B cell (primary cell): ENCODE data around the gene RLN3. TPM values are rescaled to one million over a fixed set of nuclear protein-coding genes. Genes with fewer than 3 reads are reported as not detected.

Experiments
- ATAC-seq: fragments of 200-7000 bp; cut with Tn5 transposase; one replicate; pipeline ENCODE4 v1.10.0; 2021; ENCODE audit warnings: low read depth, mild to moderate bottlenecking, moderate number of reproducible peaks, moderate library complexity
- CTCF ChIA-PET: fragments of 350-600 bp; sonication (Branson Sonifier 250); formaldehyde crosslinking; loops from one replicate; lab custom pipeline; 2021; ENCODE audit warnings: antibody characterized with exemption, inconsistent platforms; lab: Charles Lee
- POLR2A ChIA-PET: fragments of 350-600 bp; sonication (Branson Sonifier 250); formaldehyde crosslinking; loops from one replicate; lab custom pipeline; 2021; ENCODE audit warnings: antibody characterized with exemption; lab: Charles Lee
- DNase-seq: peaks from one replicate; pipeline ENCODE4 v3.0.0; 2013
- H2AFZ ChIP-seq: 2 replicates; pipeline ENCODE4 v1.6.1; 2012; ENCODE audit warnings: mild to moderate bottlenecking, low read depth, low read length; ENCODE audit not compliant: insufficient read depth, poor library complexity, severe bottlenecking
- H3K27ac ChIP-seq, 2 donors: 1 replicate in 1 of 2; 2 replicates in 1 of 2; pipeline ENCODE4 v1.5.1; 2012 to 2013; ENCODE audit warnings: low read length in 2 of 2, mild to moderate bottlenecking in 2 of 2, moderate library complexity in 1 of 2
- H3K27me3 ChIP-seq, 4 experiments: fragments of 200-600 bp in 1 of 4; sonication (generic) in 1 of 4; replicated peaks in 1 of 4; 1 replicate in 2 of 4; 2 replicates in 2 of 4; pipeline versions ENCODE4 v1.6.1 to v1.7.0; 2013 to 2016; ENCODE audit warnings: low read length in 3 of 4, mild to moderate bottlenecking in 2 of 4, mixed read lengths in 1 of 4, moderate library complexity in 1 of 4; ENCODE audit not compliant: insufficient read depth in 4 of 4, control insufficient read depth in 3 of 4; ENCODE audit errors: control extremely low read depth in 1 of 4
- H3K36me3 ChIP-seq, 2 experiments: replicated peaks in 1 of 2; 1 replicate in 1 of 2; 2 replicates in 1 of 2; pipeline versions ENCODE4 v1.6.1 to v1.7.1; 2013; ENCODE audit warnings: low read length in 1 of 2; ENCODE audit not compliant: insufficient read depth in 2 of 2, control insufficient read depth in 1 of 2; ENCODE audit errors: control extremely low read depth in 1 of 2, extremely low read depth in 1 of 2
- H3K4me1 ChIP-seq, 2 donors: fragments of 200-600 bp in 1 of 2; sonication (generic) in 1 of 2; 1 replicate in 1 of 2; 2 replicates in 1 of 2; pipeline versions ENCODE4 v1.5.1 to v1.6.1; 2013 to 2017; ENCODE audit warnings: low read length in 2 of 2; ENCODE audit not compliant: control insufficient read depth in 2 of 2, insufficient read depth in 2 of 2
- H3K4me2 ChIP-seq: replicated peaks from 2 replicates; pipeline ENCODE3; 2012; ENCODE audit warnings: mild to moderate bottlenecking, low read depth, low read length; ENCODE audit not compliant: poor library complexity, severe bottlenecking
- H3K4me3 ChIP-seq, 5 experiments: fragments of 200-600 bp in 1 of 5; sonication (generic) in 1 of 5; 1 replicate in 3 of 5; 2 replicates in 2 of 5; pipeline versions ENCODE4 v1.5.1 to v1.7.0; 2011 to 2016; ENCODE audit warnings: low read length in 4 of 5, mild to moderate bottlenecking in 4 of 5, low read depth in 2 of 5, control low read depth in 1 of 5, moderate library complexity in 1 of 5; ENCODE audit not compliant: insufficient read depth in 1 of 5; ENCODE audit errors: control extremely low read depth in 1 of 5, extremely low read depth in 1 of 5
- H3K79me2 ChIP-seq: fragments of 200-600 bp; sonication (generic); one replicate; pipeline ENCODE4 v1.6.0; 2016; ENCODE audit warnings: low read length; ENCODE audit not compliant: control insufficient read depth, insufficient read depth
- H3K9ac ChIP-seq: fragments of 200-600 bp; sonication (generic); 2 replicates; pipeline ENCODE4 v1.6.1; 2017; ENCODE audit warnings: mild to moderate bottlenecking, low read length, moderate library complexity
- H3K9me3 ChIP-seq, 3 donors: one replicate each; pipeline versions ENCODE4 v1.6.1 to v1.7.1; 2013; ENCODE audit warnings: low read length in 2 of 3; ENCODE audit not compliant: control insufficient read depth in 2 of 3, insufficient read depth in 1 of 3; ENCODE audit errors: control extremely low read depth in 1 of 3
- H4K20me1 ChIP-seq: 2 replicates; pipeline ENCODE4 v1.6.0; 2012; ENCODE audit warnings: mild to moderate bottlenecking, low read length; ENCODE audit not compliant: insufficient read depth, control insufficient read depth, poor library complexity, severe bottlenecking
- H3K27ac Mint-ChIP-seq: one replicate; pipeline ENCODE4 v1.8.0; 2021; ENCODE audit warnings: mixed read lengths
- H3K27me3 Mint-ChIP-seq: one replicate; pipeline ENCODE4 v1.8.0; 2021; ENCODE audit warnings: mixed read lengths
- H3K4me1 Mint-ChIP-seq: one replicate; pipeline ENCODE4 v1.8.0; 2021; ENCODE audit warnings: mixed read lengths
- H3K4me3 Mint-ChIP-seq: one replicate; pipeline ENCODE4 v1.8.0; 2021; ENCODE audit warnings: mixed read lengths
- H3K9me3 Mint-ChIP-seq: one replicate; pipeline ENCODE4 v1.8.0; 2022; ENCODE audit warnings: mixed read lengths; ENCODE audit not compliant: insufficient read depth
- EZH2 ChIP-seq: IDR thresholded peaks from 2 replicates; pipeline ENCODE4 v1.6.1; 2012; ENCODE audit warnings: borderline replicate concordance, low read depth, mild to moderate bottlenecking, moderate library complexity, low read length; ENCODE audit not compliant: insufficient read depth, poor library complexity, severe bottlenecking
- WGBS: methylation state at CpG from one replicate; pipeline ENCODE4 v1.1.5; 2013; ENCODE audit warnings: missing lambda C conversion rate; ENCODE audit not compliant: insufficient coverage; 5-methylcytosine and 5-hydroxymethylcytosine counted together
- intact Hi-C: fragments of 100-400 bp; cut with micrococcal nuclease; formaldehyde crosslinking; loops from one replicate; pipeline ENCODE4 v1.10.0; 2022
- polyA plus RNA-seq: library from polyadenylated mRNA; depleted of rRNA; stranded (reverse); fragments of >200 nt; gene quantifications from 2 replicates; pipeline ENCODE4 v1.2.3, GENCODE V29; 2012
- total RNA-seq, 2 donors: library from RNA; stranded (reverse); fragments of 120-200 nt in 1 of 2; gene quantifications; 1 replicate in 1 of 2; 2 replicates in 1 of 2; pipeline versions ENCODE4 v1.2.3 to v1.2.4, GENCODE V29; 2013 to 2022
- TF ChIP-seq, protein P1 (sequence below): fragments of 200-600 bp; IDR thresholded peaks from one replicate; pipeline ENCODE4 v1.8.0; 2022; ENCODE audit warnings: antibody characterized with exemption, mild to moderate bottlenecking

RLN3 gene
- total and polyA plus RNA-seq, 2 donors (not counting 1 experiment from before 2014, with no cell fraction given) = 0.42 TPM; not detected in 1

DNA sequence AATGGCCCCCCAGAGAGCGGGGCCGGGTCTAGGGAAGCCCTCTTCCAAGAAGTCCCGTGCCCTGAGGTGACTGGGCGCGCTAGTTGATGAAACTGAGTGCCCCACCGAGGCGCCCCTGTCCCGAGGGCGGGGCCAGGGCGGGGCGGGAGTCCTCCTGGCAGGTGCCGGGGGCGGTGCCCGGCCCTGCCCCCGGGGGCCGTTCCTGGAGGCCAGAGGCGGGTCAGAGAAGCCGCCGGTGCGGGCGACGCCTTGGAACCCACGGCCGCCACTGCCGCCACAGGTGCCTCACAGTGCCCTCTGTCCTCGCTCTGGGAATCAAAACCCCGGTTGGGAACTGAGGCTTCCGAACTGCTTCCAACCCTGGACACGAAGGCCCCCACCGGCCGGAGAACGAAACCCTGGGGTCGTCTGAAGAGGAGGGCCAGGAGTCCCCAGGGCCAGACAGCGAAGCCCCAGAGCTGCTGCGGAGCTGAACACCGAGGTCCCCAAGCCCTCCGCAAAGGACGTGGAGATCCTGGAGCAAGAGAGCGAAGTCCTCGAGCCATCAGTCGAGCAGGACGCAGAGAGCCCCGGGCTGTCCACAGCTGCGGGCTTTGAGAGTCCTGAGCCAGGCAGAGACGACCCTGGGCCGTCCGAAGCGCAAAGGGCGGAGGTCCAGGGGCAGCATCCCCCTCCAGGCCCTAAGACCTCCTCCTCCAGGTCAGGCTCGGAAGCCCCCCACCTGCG is 44.8 kb downstream of the RLN3 start, which contains the start of gene MISP3:
Gene MISP3 (plus strand): TSS at position 252 of the 726 bp plus-strand sequence. CDS start 524 bp downstream, outside the sequence.
- H3K4me1 ChIP-seq = peaks cover 31 to 35% of the 10 kb centered on the region in 2 donors
- H4K20me1 ChIP-seq = no peaks in the 10 kb centered on the region
- DNase-seq (no peak), ATAC-seq (peak; percentile 29)
- H3K9me3 ChIP-seq = peaks cover 0 to 3% (median 0%) of the 10 kb centered on the region in 3 donors
- no peaks in the 10 kb centered on the region for H3K79me2 ChIP-seq
- H3K4me3 ChIP-seq = peak within 1 kb of the TSS; percentile 47 to 79 (median 59)
- peak within 1 kb of the TSS; percentile 72 for H3K9ac ChIP-seq
- peaks cover 0 to 18% (median 5%) of the 10 kb centered on the region in 4 experiments for H3K27me3 ChIP-seq
- peaks cover 26% of the 10 kb centered on the region for H3K4me1 Mint-ChIP-seq
- H3K4me2 ChIP-seq = peak within 1 kb of the TSS; percentile 99
- no peaks in the 10 kb centered on the region for H3K9me3 Mint-ChIP-seq
- H3K36me3 ChIP-seq = no peaks in the 10 kb centered on the region
- H2AFZ ChIP-seq = peak within 1 kb of the TSS; percentile 91
- TF ChIP-seq, protein P1, sequence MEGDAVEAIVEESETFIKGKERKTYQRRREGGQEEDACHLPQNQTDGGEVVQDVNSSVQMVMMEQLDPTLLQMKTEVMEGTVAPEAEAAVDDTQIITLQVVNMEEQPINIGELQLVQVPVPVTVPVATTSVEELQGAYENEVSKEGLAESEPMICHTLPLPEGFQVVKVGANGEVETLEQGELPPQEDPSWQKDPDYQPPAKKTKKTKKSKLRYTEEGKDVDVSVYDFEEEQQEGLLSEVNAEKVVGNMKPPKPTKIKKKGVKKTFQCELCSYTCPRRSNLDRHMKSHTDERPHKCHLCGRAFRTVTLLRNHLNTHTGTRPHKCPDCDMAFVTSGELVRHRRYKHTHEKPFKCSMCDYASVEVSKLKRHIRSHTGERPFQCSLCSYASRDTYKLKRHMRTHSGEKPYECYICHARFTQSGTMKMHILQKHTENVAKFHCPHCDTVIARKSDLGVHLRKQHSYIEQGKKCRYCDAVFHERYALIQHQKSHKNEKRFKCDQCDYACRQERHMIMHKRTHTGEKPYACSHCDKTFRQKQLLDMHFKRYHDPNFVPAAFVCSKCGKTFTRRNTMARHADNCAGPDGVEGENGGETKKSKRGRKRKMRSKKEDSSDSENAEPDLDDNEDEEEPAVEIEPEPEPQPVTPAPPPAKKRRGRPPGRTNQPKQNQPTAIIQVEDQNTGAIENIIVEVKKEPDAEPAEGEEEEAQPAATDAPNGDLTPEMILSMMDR = no peak
- no peak for TF ChIP-seq EZH2
- H3K27me3 Mint-ChIP-seq = peaks cover 5% of the 10 kb centered on the region
- no peak within 1 kb of the TSS for H3K27ac ChIP-seq
- H3K27ac Mint-ChIP-seq = peak within 1 kb of the TSS; percentile 41
- ChIA-PET CTCF (interaction anchor here (0.7 to 6.8 kb wide), 23 partner anchors 8 to 276 kb away, joined by 3 to 92 read pairs (median 7); partner anchors contain the start of genes ASF1B, BRME1, CC2D1A and IL27RA), POLR2A (interaction anchor here (0.5 to 1.4 kb wide), 4 partner anchors 24 to 191 kb away, joined by 5 to 9 read pairs (median 7); no protein-coding TSS in a partner anchor)
- intact Hi-C loops = loop anchor here (1.0 to 5.0 kb wide), 5 partner anchors 9 to 120 kb away; partner anchors contain the start of genes ASF1B and DCAF15
- peak within 1 kb of the TSS; percentile 87 for H3K4me3 Mint-ChIP-seq
- WGBS = 1% methylated on average over 51 of the region's 51 CpGs
